Left renal cortex interstitium (tissue), 4 donors: ENCODE results near the gene CUTA. TPM values are rescaled to one million over a fixed set of nuclear protein-coding genes. Genes with fewer than 3 reads are reported as not detected.
"Not testable (repeated sequence)": the region's sequence is repeated elsewhere in the genome, so short reads cannot be mapped to it uniquely, and the experiment has no call there.

Experiments used
- DNase-seq, 4 donors: peaks; one replicate each; pipeline ENCODE4 v3.0.0-alpha.2; 2013; ENCODE audit warnings: low read depth in 4 of 4, low spot score in 2 of 4, missing footprints in 1 of 4
- polyA plus RNA-seq, 4 donors: library from polyadenylated mRNA; unstranded; fragments of 120-200 nt; gene quantifications; one replicate each; pipeline ENCODE4 v1.2.1, GENCODE V29; 2013; ENCODE audit not compliant: insufficient read length in 4 of 4

CUTA gene
- polyA plus RNA-seq, 4 donors: 218 to 288 (median 238) TPM

GRCh38 chr6:33407132-33407718, 10.7 kb downstream of the CUTA start:
- no peak for DNase-seq

DNA sequence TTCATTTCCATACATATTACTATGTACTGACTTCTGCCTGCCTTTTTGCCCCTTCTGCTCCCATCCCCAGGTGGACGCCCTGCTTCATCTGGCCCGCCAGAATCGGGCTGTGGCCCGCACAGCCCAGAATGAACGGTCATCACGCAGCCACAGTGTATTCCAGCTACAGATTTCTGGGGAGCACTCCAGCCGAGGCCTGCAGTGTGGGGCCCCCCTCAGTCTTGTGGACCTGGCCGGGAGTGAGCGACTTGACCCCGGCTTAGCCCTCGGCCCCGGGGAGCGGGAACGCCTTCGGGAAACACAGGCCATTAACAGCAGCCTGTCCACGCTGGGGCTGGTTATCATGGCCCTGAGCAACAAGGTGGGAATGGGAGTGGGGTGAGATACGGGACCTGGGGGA, 11.8 kb downstream of the CUTA start:
- DNase-seq: no peak

- DNase-seq: no peak
Measured at GRCh38 chr6:33405386-33405940, 12.4 kb downstream of the CUTA start.

DNA sequence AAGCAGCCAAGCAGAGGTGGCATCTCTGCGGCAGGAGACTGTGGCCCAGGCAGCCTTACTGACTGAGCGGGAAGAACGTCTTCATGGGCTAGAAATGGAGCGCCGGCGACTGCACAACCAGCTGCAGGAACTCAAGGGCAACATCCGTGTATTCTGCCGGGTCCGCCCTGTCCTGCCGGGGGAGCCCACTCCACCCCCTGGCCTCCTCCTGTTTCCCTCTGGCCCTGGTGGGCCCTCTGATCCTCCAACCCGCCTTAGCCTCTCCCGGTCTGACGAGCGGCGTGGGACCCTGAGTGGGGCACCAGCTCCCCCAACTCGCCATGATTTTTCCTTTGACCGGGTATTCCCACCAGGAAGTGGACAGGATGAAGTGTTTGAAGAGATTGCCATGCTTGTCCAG, 13.0 kb downstream of the CUTA start:
- no peak for DNase-seq

- DNase-seq: not testable (repeated sequence)
Measured at GRCh38 chr6:33399881-33400280, 18.0 kb downstream of the CUTA start.

- DNase-seq: not testable (repeated sequence)
Measured at GRCh38 chr6:33398601-33399000, 19.3 kb downstream of the CUTA start.

DNA sequence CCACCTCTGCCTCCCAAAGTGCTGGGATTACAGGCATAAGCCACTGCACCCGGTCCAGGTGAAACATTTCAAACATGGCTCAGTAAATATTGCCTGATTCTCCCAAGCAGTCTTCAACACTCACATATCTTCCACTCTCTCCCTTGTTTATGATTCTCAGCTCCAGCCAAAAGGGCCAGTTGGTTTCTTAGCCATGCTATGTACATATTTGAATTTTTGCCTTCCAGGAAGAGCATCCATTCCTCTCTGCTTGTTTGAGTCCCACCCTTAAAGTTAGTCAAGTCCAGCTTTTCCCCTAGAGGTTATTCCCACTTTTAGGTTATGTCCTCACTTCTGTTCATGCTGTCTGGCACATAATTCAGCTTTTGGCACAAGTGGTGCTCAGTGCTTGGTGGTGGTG, 20.4 kb downstream of the CUTA start:
- DNase-seq: no peak

DNA sequence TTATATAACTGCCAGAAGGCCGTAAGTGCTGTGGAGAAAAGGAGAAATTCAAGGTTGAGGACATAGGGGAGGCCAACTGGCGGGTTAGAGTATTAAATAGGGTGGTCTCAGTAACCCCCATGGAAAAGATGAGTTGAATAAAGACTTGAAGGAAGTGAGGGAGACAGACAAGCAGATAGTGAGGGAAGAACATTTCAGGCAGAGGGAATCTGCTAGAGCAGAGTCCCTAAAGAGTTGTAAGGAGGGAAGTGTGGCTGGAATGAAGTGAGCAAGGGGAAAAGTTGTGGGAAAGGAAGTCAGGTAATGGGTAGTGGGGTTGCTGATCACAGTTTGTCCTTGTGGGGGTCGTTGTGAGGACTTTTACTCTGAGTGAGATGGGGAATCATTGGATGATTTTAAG, 24.9 kb downstream of the CUTA start:
- DNase-seq: no peak

DNA sequence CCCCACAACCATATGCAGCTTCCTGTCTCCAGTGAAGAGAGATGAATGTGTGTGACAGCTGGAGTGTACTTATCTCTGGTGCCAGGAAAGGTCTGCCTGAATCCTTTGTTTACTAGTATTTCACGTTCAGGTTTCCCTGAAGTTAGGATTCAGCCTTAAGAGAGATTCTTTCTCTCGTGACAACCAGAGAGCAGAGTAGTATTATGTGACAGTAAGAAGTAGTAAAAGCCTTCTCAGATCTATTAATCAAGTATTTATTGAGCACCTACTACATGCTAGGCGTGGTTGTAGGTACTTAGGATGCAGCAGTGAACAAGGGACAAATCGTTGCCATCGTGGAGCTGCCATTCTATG, 25.3 kb downstream of the CUTA start:
- DNase-seq: no peak

DNA sequence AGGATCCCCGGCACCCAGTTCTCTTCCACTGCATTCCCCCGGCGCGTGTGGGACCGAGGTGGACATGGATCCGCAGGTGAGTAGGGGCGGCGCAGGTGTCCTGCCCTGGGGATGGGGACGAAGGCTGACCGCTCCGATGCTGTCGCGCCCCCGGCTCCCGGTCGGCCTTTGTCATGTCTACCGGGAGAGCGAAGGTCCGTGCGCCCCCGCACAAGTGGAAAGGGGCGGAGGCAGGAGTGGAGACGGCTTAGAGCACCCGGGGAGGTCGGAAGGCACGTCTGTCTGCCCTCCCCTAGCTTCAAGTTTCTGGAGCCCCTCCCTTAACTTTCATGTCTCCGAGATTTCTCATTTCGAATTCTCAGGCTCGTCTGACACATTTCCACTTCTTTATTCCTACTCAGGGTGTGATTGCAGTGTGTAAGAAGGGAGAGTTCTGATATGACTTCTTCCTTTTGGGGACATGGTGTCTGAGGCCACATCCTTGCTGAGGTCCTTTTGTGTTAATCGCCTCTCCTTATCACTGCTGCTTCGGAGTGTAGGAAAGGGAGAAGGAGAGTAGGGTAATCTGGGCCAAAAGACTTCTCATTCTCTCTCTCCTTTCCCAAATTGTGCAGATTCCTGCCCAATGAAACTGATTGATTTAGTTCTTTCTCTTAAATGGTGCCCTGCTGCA, 25.8 kb downstream of the CUTA start:
- no peak for DNase-seq

DNA sequence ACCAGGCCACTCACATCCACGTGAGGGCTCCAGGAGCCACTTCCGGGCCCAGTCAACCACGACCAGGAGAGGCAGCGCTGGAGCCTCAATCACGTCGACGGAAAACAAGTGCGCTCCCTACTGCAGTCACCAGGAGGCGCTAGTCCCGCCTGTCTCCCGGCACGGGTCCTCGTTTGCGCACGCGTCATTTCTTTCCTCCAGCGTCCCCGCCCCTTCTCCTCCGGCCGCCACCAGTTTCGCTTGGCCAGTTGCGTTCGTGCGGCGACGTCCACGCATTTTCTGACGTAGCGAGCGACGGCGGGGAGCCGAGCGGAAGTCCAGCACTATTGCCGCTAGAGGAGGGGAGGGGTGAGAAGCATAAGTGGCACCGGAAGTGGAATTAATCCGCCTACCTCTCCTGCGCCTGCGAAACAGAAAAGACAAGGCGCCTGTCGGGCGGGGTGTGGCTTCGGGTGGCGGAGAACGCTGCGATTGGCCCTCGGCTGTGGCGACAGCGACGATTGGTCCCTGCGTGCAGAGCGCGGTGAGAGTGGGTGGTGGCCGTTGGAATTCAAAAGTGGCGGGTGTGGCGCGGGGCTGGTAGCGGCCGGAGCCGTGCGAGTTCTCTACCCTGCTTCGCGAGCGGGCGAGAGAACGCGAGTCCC, 26.5 kb downstream of the CUTA start, which contains the start of gene KIFC1:
KIFC1 (plus strand) TSS at position 546 of the 644 bp plus-strand sequence. CDS start 163 bp downstream, outside the sequence.
- DNase-seq: peak; percentile 93 to 100 (median 98)

DNA sequence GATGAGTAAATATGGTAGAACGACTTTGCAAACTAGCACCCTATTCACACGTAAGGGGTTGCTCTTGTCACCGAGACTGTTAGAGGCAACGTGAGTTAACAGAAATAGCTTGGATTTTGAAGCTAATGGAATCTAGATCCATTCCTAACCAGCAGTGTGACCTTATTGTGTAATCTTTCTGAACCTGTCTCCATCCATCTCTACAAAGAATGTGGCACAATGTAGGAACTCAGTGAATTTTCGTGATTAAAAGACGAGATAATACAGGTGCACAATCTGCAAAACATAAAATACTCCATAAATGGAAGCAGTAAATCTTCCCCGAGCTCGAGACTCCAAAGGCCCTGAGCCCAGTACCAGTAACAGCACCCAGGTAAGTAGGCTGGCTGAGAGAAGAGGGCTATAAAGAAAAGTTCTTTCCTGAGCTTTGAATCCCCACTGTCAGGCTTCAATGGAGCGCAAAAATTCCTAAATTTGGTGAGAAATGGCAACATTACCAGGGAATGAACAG, 27.1 kb downstream of the CUTA start:
- no peak for DNase-seq

DNA sequence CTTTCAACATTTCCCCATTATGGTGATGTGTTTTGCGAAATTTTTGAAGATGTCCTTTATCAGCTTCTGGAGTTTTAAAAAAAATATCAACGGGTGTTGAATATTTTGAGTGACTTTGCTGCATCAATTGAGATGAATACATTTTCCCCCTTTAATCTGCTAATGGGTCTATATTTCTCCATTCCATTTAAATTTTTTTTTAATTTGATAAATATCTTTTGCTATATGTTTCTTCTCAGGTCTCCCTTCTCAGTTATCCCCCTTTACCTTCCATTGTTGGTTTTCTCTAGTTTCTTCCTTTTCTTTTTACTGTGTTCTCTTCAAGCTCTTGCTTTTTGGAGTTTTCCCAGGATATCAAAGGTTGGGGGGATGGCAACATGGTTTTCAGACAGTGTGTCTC, 27.7 kb downstream of the CUTA start:
- no peak for DNase-seq

- DNase-seq: no peak
Measured at GRCh38 chr6:33384581-33385020, 33.3 kb downstream of the CUTA start.

GRCh38 chr6:33383427-33384185, 34.3 kb downstream of the CUTA start:
- DNase-seq: no peak

GRCh38 chr6:33380272-33380981, 37.5 kb downstream of the CUTA start:
- no peak for DNase-seq

DNA sequence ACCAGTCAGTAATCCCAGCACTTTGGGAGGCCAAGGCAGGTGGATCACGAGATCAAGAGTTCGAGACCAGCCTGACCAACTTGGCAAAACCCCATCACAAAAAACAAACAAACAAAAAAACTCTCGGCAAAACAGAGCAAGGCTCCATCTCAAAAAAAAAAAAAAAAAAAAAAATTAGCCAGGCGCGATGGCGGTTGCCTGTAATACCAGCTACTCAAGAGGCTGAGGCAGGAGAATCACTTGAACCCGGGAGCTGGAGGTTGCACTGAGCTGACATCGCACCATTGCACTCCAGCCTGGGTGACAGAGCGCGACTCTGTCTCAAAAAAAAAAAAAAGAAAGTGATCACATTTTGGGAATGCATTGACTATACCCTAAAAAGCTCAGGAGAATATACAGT, 38.7 kb downstream of the CUTA start:
- DNase-seq: not testable (repeated sequence)

GRCh38 chr6:33377171-33377570, 40.7 kb downstream of the CUTA start:
- no peak for DNase-seq

GRCh38 chr6:33375143-33375671, 42.7 kb downstream of the CUTA start:
- peak in 1 of 4 donors; percentile 48 for DNase-seq
